ENCODE data around the gene PCBP3.

Gene PCBP3

GRCh38 chr21:45900034-45900868 lies 256.7 kb downstream of the PCBP3 start:
- DNase-seq: no peak

- no peak for DNase-seq
Observed at GRCh38 chr21:45901061-45901690, 257.7 kb downstream of the PCBP3 start.

- DNase-seq: no peak
Observed at GRCh38 chr21:45902292-45902995, 258.9 kb downstream of the PCBP3 start.

GRCh38 chr21:45905196-45905595 lies 261.7 kb downstream of the PCBP3 start:
- DNase-seq: no peak

- no peak for DNase-seq
Observed at GRCh38 chr21:45906196-45906805, 262.8 kb downstream of the PCBP3 start.

GRCh38 chr21:45906859-45907258 lies 263.3 kb downstream of the PCBP3 start:
- no peak for DNase-seq

GRCh38 chr21:45908536-45909237 lies 265.2 kb downstream of the PCBP3 start:
- DNase-seq: no peak

GRCh38 chr21:45909238-45909988 lies 265.9 kb downstream of the PCBP3 start:
- no peak for DNase-seq

- DNase-seq: no peak
Observed at GRCh38 chr21:45910155-45910547, 266.6 kb downstream of the PCBP3 start.

- DNase-seq: no peak
Observed at GRCh38 chr21:45910548-45911221, 267.2 kb downstream of the PCBP3 start.

GRCh38 chr21:45911806-45912325 lies 268.3 kb downstream of the PCBP3 start:
- no peak for DNase-seq

GRCh38 chr21:45912611-45913417 lies 269.3 kb downstream of the PCBP3 start:
- no peak for DNase-seq

- no peak for DNase-seq
Observed at GRCh38 chr21:45913418-45913765, 269.9 kb downstream of the PCBP3 start.

- no peak for DNase-seq
Observed at GRCh38 chr21:45913886-45914285, 270.4 kb downstream of the PCBP3 start.

GRCh38 chr21:45914321-45914845 lies 270.9 kb downstream of the PCBP3 start:
- no peak for DNase-seq

- DNase-seq: no peak
Observed at GRCh38 chr21:45916011-45916840, 272.7 kb downstream of the PCBP3 start.

GRCh38 chr21:45917241-45917640 lies 273.7 kb downstream of the PCBP3 start:
- no peak for DNase-seq

- DNase-seq: no peak
Observed at GRCh38 chr21:45918011-45918410, 274.5 kb downstream of the PCBP3 start.

GRCh38 chr21:45918835-45919447 lies 275.4 kb downstream of the PCBP3 start:
- DNase-seq: no peak
